Activated T-cell treated with anti-CD3 and anti-CD28 coated beads for 4 hours (primary cell): Measurements from ENCODE around the gene RNF19B.

Source experiments
- DNase-seq: peaks from one replicate; pipeline ENCODE4 v3.0.0-alpha.2; 2020

RNF19B gene

GRCh38 chr1:32900956-32901822 lies 63.4 kb downstream of the RNF19B start, which contains the start of gene TMEM54:
TSS of gene TMEM54 (minus strand) at chr1:32901389. CDS start at chr1:32901238, 151 bp downstream.
- no peak for DNase-seq

DNA sequence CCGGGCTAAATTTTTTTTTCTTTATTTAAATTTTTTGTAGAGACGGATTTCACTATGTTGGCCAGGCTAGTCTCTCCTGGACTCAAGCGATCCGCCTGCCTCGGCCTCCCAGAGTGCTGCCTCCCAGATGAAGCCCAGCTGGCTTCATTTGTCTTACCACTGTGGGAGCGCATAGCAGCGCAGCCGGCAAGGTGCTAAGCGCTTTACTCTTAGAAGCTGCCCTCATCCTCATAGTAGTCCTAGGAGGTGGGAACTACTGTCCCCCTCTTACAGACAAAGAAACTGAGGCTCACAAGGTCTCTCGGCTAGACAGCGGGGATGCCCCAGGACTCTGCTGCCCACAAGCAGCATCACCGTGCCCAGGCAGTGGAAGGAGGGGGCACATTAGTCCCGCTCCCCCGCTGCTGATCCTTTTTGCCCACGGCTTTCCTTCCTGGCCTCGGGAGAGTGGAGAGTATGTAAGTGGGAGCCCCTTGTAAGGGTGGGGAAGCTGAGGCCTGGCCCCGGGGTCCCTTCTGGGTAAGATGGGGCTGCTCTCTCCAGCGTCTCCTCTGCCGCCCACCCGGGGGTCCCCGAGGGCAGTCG lies 64.1 kb downstream of the RNF19B start:
- DNase-seq, result no peak

- no peak for DNase-seq
Measured at GRCh38 chr1:32899586-32900296, 64.9 kb downstream of the RNF19B start.

GRCh38 chr1:32898958-32899357 lies 65.7 kb downstream of the RNF19B start:
- no peak for DNase-seq

DNA sequence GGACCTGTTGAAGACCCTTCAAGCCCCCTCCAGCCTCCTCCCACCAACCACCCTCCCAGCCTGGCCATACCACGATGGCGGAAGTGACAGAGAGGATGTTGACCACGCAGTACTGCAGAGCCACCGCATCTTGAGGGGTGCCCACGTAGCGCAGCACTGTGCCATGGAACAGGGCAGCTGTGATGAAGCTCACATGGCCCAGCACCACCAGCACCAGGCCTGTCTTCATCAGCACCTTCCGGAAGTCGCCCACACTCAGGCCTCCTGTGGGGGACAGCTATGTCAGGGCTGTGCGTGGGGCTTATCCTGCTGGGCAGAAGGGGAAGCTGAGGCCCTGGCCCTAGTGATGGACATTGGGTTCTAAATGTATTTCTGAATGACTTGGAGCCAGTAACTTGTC lies 66.6 kb downstream of the RNF19B start:
- DNase-seq, result no peak

GRCh38 chr1:32897082-32898049 lies 67.2 kb downstream of the RNF19B start:
- no peak for DNase-seq

DNA sequence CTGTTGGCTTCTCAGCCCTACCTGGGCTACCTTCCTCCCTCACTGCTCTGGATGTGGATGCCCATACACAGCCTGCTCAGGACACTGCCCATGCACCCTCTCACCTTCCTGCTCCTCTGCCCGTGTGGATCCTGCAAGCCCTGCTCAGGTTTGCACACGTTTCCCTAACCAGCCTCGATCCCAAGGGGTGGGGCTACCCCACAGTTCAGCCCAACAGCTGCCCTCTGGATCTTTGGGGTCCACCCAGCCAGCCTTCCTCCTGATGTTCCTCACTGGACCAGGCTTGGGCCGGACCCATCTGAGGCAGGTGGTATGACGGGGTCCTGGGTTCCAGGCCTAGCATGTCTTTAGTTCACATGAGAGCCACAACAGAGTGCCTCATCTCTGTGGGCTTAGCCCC lies 68.2 kb downstream of the RNF19B start:
- DNase-seq, result no peak

- no peak for DNase-seq
Measured at GRCh38 chr1:32895325-32896215, 69.0 kb downstream of the RNF19B start.

GRCh38 chr1:32894681-32895080 lies 69.9 kb downstream of the RNF19B start:
- DNase-seq, result no peak

- DNase-seq, result no peak
Measured at GRCh38 chr1:32894019-32894600, 70.5 kb downstream of the RNF19B start.

DNA sequence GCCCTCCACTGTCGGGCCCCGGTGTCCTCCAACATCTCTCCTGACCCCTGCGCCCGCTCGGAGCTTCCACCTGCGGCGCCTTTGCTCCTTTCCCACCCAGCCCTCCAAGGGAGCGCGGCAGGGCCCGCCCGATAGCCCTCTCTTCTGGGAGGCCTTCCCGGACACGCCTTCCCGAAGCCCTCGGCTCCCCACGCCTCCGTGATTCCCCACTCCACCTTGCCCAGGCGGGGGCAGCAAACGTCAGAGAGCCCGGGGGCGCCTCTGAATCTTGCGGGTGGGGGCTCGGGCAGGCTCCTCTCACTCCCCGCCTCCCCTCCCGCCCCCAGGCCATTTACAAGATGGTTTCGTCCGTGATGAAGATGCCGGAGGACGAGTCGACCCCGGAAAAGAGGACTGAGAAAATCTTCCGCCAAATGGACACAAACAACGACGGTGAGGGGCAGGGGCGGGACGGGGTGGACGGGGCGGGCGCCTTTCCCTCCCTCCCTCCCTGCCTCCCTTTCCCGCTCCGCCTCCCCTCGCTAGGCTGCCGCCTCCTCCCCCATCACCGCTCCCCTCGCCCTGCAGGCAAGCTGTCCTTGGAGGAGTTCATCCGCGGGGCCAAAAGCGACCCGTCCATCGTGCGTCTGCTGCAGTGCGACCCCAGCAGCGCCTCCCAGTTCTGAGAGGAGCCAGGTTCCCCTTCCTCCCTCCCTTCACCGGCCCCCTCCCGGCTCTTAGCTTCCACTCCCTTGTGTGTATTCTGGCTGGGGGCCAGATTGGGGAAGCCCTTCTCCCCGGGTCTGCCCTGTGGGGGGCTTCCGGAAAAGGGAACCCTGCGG lies 71.2 kb downstream of the RNF19B start:
- peak; percentile 8 for DNase-seq

DNA sequence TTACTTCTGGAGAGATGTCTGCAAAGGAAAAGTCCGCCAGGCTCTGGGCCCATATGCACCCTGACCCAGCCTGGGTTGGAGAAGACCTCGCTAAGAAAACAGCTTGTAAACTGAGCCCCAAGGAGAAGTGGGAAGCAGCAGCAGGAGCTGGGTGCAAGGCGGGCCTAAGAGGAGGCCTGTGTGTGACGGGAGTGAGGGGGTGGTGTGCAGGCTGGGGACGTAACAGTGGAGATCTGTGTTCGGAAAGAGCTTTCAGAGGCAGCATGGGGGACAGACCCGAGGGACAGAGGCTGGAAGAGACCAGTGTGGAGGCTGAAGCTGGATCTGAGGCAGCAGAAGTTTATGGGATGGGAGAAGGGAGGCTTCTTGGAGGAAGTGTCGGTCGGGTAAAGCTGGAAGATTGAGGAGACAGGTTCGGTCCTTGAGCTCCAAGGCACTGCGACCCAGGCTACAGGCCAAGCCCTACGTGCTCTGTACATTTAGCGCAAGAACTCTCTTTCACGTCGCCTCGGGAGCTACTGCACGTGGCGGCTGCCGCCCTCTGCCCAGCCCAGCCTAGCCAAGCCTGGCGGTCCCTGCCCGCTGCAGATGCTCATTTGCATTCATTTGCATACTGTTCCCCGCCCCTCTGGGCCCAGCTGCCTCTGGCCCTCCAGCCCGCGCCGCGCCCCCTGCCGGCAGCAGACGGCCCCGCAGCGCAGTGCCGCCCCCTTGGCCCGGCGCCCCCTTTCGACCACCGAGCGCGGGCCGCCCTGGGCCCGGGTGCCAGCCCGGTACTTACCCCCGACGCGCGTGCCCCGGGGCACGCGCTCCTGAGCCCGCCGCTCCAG lies 72.0 kb downstream of the RNF19B start:
- no peak for DNase-seq

DNA sequence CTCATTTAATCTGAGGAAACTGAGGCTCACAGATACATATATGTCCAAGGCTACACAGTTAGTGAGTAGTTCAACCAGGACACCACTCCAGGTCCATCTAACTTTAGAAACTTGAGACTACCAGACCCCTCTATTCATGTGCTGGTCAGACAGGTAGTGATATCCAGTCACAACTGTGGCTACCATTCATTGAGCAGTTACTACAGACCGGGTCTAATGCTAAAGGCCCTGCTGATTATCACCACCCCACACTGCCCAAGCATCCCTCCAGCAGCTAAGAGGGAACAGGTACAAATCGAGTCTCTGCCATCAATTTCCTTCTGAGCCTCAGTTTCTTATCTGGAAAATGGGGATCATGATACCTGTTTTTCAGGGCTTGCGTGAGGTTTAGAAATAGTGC lies 73.0 kb downstream of the RNF19B start:
- no peak for DNase-seq

DNA sequence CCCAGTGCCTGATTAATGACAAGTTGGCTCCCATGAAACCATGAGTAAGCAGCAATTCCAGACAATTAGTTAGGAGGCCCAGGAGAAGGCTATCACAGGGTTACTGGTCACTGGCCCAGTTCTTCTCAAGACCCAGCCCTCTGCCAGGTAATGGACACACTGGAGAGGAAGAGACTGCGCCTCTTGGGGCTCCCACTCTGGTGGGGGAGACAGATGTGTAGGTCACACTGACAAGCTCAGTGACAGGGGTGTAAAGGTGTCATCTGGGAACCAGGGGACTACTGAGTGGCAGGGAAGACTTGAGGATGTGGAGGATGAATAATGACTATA lies 73.4 kb downstream of the RNF19B start:
- DNase-seq, result no peak

DNA sequence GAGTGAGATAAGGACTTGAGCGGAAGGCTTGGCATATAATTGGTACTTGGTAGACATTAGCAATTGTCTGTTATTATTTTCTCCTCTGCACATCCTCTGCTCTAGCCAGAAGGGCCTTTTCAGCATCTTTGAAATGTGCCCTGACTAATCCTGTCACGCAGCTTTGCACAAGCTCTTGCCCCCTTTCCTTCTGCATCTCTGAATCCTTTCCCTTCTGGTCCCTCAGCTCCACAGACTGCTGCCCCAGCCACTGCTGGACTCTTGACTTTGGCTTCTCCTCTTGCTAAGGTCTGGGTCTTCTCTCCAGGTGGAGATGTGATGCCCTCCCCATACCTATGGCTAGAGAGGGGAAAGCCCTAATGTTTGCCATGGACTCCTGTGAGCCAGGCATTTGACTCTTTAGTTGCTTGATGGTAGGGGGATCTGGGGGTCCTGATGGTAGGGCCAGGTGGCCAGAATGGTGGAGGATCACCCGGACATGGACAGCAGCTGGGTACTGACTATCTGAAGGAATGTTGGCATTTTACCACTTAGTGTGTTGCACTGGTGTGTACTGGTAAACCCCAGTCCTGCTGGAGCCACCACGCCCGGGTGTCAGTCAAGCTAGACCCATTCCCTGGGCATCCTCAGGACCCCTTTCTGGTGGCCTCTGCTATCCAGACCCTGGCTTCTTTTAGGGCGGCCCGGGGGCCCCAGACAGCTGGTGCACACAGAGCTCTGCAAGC lies 73.9 kb downstream of the RNF19B start:
- no peak for DNase-seq

GRCh38 chr1:32889731-32890278 lies 74.8 kb downstream of the RNF19B start:
- no peak for DNase-seq

- DNase-seq, result no peak
Measured at GRCh38 chr1:32888677-32889420, 75.8 kb downstream of the RNF19B start.

DNA sequence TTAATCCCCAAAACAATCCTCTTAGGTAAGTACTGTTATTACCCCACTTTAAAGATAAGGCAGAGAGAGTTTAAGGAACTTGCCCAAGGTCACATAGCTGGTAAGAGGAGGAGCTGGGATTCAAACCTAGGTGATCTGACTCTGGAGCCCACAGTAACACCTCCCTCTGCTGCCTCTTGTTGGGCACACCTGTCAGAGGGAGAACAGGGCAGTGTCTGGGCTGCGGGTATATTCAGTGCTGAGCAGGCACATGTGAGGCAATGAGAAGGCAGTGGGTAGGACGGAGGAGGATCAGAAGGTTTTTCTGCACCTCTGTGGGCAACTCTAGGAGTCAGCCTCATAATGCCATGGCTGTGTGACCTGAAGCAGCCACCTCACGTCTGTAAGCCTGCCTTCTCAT lies 76.5 kb downstream of the RNF19B start:
- no peak for DNase-seq
